Measurements from ENCODE around the gene CDC34. TPM values are rescaled to one million over a fixed set of nuclear protein-coding genes. Genes with fewer than 3 reads are reported as not detected.

CDC34 gene
- total RNA-seq, 1 experiment from 2014 or later: 129 TPM

DNA sequence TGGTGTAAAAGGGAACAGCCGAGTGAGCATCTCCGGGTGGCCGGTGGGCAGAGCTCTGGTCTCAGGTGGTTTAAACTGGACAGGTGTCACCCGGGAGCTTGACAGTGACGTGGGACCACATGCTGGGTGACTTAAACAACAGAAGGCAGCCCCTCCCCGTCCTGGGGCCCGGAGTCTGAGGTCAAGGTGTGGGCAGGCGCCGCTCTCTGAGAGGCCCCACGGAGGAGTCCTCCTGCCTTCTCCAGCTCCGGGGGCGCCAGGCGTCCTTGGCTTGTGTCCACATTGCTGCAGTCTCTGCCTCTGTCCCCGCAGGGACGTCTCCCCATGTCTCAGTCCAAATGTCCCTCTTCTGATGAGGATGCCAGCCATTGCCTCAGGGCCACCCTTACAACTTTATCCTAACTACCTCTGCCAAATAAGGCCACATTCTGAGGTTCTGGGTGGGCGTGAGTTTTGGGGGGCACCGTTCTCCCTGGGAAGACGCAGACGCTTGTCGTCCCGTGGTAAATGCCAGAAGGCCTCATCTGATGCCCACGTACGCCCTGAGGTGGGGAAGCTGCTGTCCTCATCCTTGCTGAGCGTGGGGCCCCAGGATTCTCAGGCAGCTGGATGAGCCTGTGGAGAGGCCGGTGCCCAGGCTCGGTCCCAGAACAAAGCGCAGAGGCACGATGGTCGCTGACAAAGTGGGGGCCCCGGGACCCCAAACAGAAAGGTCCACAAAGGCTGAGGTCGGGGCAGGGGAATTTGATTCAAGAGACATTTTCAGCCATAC, 25.2 kb downstream of the CDC34 start:
- no peaks in the 10 kb centered on the region for H3K4me1 Mint-ChIP-seq
- ATAC-seq (no peak), DNase-seq (ENCODE audit: low spot score) (no peak)
- no peak overlapping the region for H3K4me3 Mint-ChIP-seq
- CTCF ChIA-PET: interaction anchor here (0.7 to 1.1 kb wide), 3 partner anchors 21 to 46 kb away, joined by 3 to 4 read pairs (median 3); no protein-coding TSS in a partner anchor
- H3K36me3 Mint-ChIP-seq: no peaks in the 10 kb centered on the region
- POLR2A ChIA-PET: interaction anchor here (0.6 kb wide), 1 partner anchor 29 kb away, joined by 9 read pairs; no protein-coding TSS in a partner anchor
- TF ChIP-seq ZNF423 (CRISPR knock-in tag; IDR thresholded peaks at IDR 0.05) (no peak), RORB (CRISPR knock-in tag; IDR thresholded peaks at IDR 0.05) (no peak)
- H3K27me3 Mint-ChIP-seq (ENCODE audit: low read depth): peaks cover under 1% of the 10 kb centered on the region; the same call in 1 of the 2 replicates
- no peak overlapping the region for H3K27ac Mint-ChIP-seq
- H3K9me3 Mint-ChIP-seq: no peaks in the 10 kb centered on the region

DNA sequence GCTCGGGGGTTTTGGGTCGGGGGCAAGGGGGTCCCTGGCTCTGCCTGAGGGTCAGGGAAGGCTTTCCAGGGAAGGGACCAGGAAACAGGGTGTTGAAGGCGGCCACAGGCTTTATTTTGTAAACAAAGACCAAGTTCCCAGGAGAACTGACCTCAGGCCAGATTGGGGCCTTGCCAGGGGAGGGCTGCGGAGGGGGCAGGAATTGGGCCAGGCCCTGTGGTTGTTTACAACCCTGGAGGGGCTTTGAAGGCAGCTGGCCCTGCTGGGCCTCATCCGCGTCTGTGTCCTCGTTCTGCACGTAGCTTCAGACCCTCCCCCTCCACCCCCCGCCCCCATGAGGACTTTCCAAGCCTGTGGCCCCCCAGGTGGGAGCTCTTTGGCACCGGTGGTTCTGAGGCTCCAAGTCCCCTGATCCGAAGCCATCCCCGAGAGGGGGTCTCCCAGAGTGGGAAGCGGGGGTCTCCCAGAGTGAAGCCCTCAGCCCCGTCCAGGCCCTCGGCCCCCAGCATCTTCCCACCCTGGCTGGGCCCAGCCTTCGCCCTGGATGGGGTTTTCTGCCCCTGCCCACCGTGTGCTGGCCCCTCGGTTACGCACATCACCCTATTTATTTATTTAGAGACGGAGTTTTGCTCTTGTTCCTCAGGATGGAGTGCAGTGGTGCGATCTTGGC, 27.3 kb downstream of the CDC34 start:
- Mint-ChIP-seq H3K27me3 (ENCODE audit: low read depth) (peaks cover 14% of the 10 kb centered on the region), H3K4me1 (peaks cover 7% of the 10 kb centered on the region), H3K9me3 (peaks cover 7% of the 10 kb centered on the region), H3K27ac (no peak overlapping the region), H3K4me3 (no peak overlapping the region), H3K36me3 (peaks cover 7% of the 10 kb centered on the region)
- TF ChIP-seq NR2C2 (CRISPR knock-in tag; IDR thresholded peaks at IDR 0.05): no peak
- no peak for DNase-seq (ENCODE audit: low spot score)
- ChIA-PET CTCF (no interaction called here), POLR2A (interaction anchor here (0.7 kb wide), 1 partner anchor 721 kb away, joined by 3 read pairs; no protein-coding TSS in a partner anchor)
- ATAC-seq: no peak

DNA sequence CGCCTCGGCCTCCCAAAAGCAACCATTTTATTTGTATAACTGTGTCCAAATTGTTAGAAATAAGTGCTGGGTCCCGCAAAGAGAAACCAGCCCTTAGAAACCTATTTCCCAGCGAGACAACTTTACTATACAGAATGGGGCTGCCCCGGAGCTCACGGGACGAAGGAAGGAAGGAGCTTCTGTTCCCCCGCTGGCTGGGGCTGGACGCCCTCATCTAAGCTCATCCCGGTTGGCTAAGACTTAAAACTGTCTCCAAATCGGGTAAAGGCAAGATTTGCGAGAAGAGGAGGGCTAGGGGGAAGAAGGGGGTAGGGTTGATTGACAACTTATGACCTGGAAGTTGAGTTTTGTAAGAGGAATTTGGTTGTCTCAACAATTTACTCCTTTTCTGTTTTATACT, 28.6 kb downstream of the CDC34 start:
- DNase-seq (ENCODE audit: low spot score) (no peak), ATAC-seq (no peak)
- ChIA-PET CTCF (interaction anchor here (1.0 kb wide), 1 partner anchor 54 kb away, joined by 3 read pairs; no protein-coding TSS in a partner anchor), POLR2A (no interaction called here)
- Mint-ChIP-seq H3K27me3 (ENCODE audit: low read depth) (peaks cover 14% of the 10 kb centered on the region), H3K4me1 (peaks cover 7% of the 10 kb centered on the region), H3K4me3 (no peak overlapping the region), H3K9me3 (peaks cover 7% of the 10 kb centered on the region), H3K36me3 (peaks cover 7% of the 10 kb centered on the region), H3K27ac (no peak overlapping the region)
- TF ChIP-seq, protein P1, sequence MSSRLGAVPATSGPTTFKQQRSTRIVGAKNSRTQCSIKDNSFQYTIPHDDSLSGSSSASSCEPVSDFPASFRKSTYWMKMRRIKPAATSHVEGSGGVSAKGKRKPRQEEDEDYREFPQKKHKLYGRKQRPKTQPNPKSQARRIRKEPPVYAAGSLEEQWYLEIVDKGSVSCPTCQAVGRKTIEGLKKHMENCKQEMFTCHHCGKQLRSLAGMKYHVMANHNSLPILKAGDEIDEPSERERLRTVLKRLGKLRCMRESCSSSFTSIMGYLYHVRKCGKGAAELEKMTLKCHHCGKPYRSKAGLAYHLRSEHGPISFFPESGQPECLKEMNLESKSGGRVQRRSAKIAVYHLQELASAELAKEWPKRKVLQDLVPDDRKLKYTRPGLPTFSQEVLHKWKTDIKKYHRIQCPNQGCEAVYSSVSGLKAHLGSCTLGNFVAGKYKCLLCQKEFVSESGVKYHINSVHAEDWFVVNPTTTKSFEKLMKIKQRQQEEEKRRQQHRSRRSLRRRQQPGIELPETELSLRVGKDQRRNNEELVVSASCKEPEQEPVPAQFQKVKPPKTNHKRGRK (CRISPR knock-in tag; IDR thresholded peaks at IDR 0.05; ENCODE audit: borderline replicate concordance): no peak
- TF ChIP-seq ETV6 (CRISPR knock-in tag; IDR thresholded peaks at IDR 0.05): no peak
- TF ChIP-seq, protein P2, sequence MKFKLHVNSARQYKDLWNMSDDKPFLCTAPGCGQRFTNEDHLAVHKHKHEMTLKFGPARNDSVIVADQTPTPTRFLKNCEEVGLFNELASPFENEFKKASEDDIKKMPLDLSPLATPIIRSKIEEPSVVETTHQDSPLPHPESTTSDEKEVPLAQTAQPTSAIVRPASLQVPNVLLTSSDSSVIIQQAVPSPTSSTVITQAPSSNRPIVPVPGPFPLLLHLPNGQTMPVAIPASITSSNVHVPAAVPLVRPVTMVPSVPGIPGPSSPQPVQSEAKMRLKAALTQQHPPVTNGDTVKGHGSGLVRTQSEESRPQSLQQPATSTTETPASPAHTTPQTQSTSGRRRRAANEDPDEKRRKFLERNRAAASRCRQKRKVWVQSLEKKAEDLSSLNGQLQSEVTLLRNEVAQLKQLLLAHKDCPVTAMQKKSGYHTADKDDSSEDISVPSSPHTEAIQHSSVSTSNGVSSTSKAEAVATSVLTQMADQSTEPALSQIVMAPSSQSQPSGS (CRISPR knock-in tag; IDR thresholded peaks at IDR 0.05; ENCODE audit: borderline replicate concordance, low read depth): no peak
- TF ChIP-seq ELF4 (CRISPR knock-in tag; IDR thresholded peaks at IDR 0.05; ENCODE audit: low read depth): no peak
- no peak for TF ChIP-seq ZNF416 (CRISPR knock-in tag; IDR thresholded peaks at IDR 0.05)
- TF ChIP-seq, protein P3, sequence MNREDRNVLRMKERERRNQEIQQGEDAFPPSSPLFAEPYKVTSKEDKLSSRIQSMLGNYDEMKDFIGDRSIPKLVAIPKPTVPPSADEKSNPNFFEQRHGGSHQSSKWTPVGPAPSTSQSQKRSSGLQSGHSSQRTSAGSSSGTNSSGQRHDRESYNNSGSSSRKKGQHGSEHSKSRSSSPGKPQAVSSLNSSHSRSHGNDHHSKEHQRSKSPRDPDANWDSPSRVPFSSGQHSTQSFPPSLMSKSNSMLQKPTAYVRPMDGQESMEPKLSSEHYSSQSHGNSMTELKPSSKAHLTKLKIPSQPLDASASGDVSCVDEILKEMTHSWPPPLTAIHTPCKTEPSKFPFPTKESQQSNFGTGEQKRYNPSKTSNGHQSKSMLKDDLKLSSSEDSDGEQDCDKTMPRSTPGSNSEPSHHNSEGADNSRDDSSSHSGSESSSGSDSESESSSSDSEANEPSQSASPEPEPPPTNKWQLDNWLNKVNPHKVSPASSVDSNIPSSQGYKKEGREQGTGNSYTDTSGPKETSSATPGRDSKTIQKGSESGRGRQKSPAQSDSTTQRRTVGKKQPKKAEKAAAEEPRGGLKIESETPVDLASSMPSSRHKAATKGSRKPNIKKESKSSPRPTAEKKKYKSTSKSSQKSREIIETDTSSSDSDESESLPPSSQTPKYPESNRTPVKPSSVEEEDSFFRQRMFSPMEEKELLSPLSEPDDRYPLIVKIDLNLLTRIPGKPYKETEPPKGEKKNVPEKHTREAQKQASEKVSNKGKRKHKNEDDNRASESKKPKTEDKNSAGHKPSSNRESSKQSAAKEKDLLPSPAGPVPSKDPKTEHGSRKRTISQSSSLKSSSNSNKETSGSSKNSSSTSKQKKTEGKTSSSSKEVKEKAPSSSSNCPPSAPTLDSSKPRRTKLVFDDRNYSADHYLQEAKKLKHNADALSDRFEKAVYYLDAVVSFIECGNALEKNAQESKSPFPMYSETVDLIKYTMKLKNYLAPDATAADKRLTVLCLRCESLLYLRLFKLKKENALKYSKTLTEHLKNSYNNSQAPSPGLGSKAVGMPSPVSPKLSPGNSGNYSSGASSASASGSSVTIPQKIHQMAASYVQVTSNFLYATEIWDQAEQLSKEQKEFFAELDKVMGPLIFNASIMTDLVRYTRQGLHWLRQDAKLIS (CRISPR knock-in tag; IDR thresholded peaks at IDR 0.05; ENCODE audit: borderline replicate concordance): no peak
- no peak for TF ChIP-seq SOX15 (CRISPR knock-in tag; IDR thresholded peaks at IDR 0.05)

DNA sequence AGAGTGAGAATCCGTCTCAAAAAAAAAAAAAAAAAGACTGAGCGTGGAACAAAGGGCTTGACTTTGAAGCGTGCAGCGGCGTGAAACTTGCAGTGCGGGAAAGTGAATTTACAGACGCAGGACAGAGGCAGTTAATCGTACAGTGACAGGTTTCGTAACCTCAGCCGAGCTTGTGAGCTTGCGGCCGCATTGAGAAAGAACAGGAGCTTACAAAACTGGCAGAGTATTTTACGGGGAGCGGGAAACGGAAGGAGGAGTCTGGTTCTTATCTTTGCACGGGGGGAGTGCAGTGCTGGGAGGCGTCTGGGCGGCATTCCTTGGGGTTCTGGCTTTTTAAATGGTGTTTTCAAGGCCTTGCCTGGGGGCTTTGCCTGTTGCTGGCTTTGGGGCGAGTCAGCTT, 34.8 kb downstream of the CDC34 start:
- H3K27ac Mint-ChIP-seq: no peak overlapping the region
- ATAC-seq (no peak), DNase-seq (ENCODE audit: low spot score) (no peak)
- H3K4me1 Mint-ChIP-seq: peaks cover 18% of the 10 kb centered on the region
- H3K27me3 Mint-ChIP-seq (ENCODE audit: low read depth): peaks cover 38% of the 10 kb centered on the region
- POLR2A ChIA-PET: no interaction called here
- CTCF ChIA-PET: no interaction called here
- H3K9me3 Mint-ChIP-seq: peaks cover 7% of the 10 kb centered on the region
- no peak overlapping the region for H3K4me3 Mint-ChIP-seq
- H3K36me3 Mint-ChIP-seq: peaks cover 21% of the 10 kb centered on the region
- TF ChIP-seq EMX1 (CRISPR knock-in tag; IDR thresholded peaks at IDR 0.05) (no peak), FOXK1 (CRISPR knock-in tag; IDR thresholded peaks at IDR 0.05) (no peak), ZNF396 (CRISPR knock-in tag; IDR thresholded peaks at IDR 0.05; ENCODE audit: borderline replicate concordance) (no peak), NR1H2 (CRISPR knock-in tag; IDR thresholded peaks at IDR 0.05) (no peak)
- TF ChIP-seq, protein P4, sequence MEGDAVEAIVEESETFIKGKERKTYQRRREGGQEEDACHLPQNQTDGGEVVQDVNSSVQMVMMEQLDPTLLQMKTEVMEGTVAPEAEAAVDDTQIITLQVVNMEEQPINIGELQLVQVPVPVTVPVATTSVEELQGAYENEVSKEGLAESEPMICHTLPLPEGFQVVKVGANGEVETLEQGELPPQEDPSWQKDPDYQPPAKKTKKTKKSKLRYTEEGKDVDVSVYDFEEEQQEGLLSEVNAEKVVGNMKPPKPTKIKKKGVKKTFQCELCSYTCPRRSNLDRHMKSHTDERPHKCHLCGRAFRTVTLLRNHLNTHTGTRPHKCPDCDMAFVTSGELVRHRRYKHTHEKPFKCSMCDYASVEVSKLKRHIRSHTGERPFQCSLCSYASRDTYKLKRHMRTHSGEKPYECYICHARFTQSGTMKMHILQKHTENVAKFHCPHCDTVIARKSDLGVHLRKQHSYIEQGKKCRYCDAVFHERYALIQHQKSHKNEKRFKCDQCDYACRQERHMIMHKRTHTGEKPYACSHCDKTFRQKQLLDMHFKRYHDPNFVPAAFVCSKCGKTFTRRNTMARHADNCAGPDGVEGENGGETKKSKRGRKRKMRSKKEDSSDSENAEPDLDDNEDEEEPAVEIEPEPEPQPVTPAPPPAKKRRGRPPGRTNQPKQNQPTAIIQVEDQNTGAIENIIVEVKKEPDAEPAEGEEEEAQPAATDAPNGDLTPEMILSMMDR (IDR thresholded peaks at IDR 0.05): no peak
- TF ChIP-seq, protein P5, sequence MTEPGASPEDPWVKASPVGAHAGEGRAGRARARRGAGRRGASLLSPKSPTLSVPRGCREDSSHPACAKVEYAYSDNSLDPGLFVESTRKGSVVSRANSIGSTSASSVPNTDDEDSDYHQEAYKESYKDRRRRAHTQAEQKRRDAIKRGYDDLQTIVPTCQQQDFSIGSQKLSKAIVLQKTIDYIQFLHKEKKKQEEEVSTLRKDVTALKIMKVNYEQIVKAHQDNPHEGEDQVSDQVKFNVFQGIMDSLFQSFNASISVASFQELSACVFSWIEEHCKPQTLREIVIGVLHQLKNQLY (CRISPR knock-in tag; IDR thresholded peaks at IDR 0.05): no peak
- TF ChIP-seq, protein P6, sequence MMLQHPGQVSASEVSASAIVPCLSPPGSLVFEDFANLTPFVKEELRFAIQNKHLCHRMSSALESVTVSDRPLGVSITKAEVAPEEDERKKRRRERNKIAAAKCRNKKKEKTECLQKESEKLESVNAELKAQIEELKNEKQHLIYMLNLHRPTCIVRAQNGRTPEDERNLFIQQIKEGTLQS (CRISPR knock-in tag; conservative IDR thresholded peaks at IDR 0.05): no peak
